ENCODE measurements around the gene TXNRD2. TPM values are rescaled to one million over a fixed set of nuclear protein-coding genes. Genes with fewer than 3 reads are reported as not detected.

The TXNRD2 gene
- total RNA-seq, 1 experiment from 2014 or later: 7.0 TPM

DNA sequence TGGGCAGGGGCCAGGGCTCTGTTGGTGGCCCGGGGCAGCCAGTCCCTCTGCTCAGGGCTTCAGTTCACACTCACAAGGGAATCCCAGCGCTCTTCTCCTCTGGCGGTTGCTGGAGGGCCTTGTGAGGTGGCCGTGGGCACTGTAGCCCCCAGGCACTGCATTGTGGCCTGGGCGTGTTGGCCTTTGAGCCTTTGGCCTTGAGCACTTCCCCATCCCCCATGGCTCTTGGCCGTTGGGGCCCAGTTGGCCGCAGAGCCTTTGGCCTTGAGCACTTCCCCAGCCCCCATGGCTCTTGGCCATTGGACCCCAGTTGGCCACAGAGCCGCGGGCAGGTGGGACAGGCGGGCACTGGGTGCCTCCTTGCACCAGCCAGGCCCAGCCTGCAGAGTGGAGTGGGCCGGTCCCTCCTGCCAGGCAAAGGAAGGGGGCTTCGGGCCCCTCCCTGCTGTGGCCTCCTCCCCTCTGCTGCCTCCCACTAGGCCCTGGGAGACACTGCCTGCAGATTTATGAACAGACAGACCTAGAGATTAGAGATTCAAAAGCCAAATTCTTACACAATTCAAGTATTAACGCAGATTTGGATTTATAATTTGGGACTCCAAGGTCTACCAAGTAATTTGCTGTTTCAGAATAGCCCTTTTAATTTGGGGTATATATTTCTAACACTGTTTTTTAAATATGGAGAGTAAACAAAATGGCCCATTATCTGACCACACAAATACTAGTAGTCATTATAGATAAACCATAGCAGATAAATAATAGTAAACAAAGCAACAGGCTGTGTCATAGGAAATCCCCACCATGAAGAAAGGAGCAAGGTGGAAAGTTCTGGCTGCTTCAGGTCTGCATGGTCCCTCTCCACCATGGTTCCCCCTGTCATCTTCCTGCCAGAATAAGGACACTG is 18.2 kb upstream of the TXNRD2 start:
- H3K9me2 ChIP-seq (replicated peaks; ENCODE audit: insufficient read depth, low read length): no peaks in the 10 kb centered on the region
- H3K27ac ChIP-seq (ENCODE audit: low read length): no peak overlapping the region
- DNase-seq: no peak
- no peak overlapping the region for H3K9ac ChIP-seq (ENCODE audit: low read length)
- no peak overlapping the region for H3K4me3 ChIP-seq (ENCODE audit: low read length)
- no peak overlapping the region for H2AFZ ChIP-seq (ENCODE audit: low read length)
- no peaks in the 10 kb centered on the region for H3K9me3 ChIP-seq (ENCODE audit: low read length)
- peaks cover under 1% of the 10 kb centered on the region; the same call in 1 of the 2 replicates for H3K79me2 ChIP-seq (ENCODE audit: low read length)
- peaks cover 14% of the 10 kb centered on the region for H3K4me1 ChIP-seq (ENCODE audit: low read length)
- H4K20me1 ChIP-seq (ENCODE audit: insufficient read depth, low read depth, low read length): peaks cover 12% of the 10 kb centered on the region
- no peaks in the 10 kb centered on the region for H3K27me3 ChIP-seq (ENCODE audit: low read length)
- no peak overlapping the region for H3K4me2 ChIP-seq (ENCODE audit: low read depth, low read length, poor library complexity, severe bottlenecking)
- H3K36me3 ChIP-seq (ENCODE audit: insufficient read depth, low read length): peaks cover 10% of the 10 kb centered on the region

DNA sequence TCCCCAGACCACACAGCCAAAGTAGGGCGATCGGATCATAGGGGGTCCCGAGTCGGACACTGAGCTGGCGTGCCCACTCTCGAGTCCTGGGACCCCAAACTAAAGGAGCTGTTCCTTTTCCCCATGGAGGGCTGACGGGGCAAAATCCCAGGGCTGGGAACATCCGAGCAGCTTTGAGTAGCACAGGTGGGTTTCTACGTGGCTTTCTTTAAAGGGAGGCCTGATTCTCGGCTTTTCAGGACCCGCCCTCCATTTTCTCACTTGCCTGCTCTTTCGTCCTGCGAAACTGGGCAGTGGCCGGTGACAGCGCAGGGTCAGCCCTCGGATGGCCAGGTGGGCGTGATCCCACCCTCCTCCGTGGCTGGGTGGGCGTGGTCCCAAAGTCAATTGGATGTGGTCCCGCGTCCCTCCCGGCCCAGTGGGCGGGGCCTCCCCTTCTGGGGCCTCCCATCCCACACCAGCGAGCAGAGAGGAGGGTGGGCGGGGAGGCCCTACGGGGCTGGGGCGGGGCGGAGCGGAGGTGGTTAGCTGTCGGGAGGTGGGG is 17.5 kb upstream of the TXNRD2 start:
- DNase-seq: peak; percentile 80
- H4K20me1 ChIP-seq (ENCODE audit: insufficient read depth, low read depth, low read length): peaks cover 17% of the 10 kb centered on the region
- no peaks in the 10 kb centered on the region for H3K27me3 ChIP-seq (ENCODE audit: low read length)
- H3K9me3 ChIP-seq (ENCODE audit: low read length): no peaks in the 10 kb centered on the region
- no peaks in the 10 kb centered on the region for H3K9me2 ChIP-seq (replicated peaks; ENCODE audit: insufficient read depth, low read length)
- H3K9ac ChIP-seq (ENCODE audit: low read length): no peak overlapping the region
- H3K79me2 ChIP-seq (ENCODE audit: low read length): peaks cover 4% of the 10 kb centered on the region; the same call in 1 of the 2 replicates
- no peak overlapping the region for H3K4me3 ChIP-seq (ENCODE audit: low read length)
- H3K36me3 ChIP-seq (ENCODE audit: insufficient read depth, low read length): peaks cover 12% of the 10 kb centered on the region
- H3K4me2 ChIP-seq (ENCODE audit: low read depth, low read length, poor library complexity, severe bottlenecking): no peak overlapping the region
- no peak overlapping the region for H3K27ac ChIP-seq (ENCODE audit: low read length)
- H2AFZ ChIP-seq (ENCODE audit: low read length): no peak overlapping the region
- peaks cover 14% of the 10 kb centered on the region for H3K4me1 ChIP-seq (ENCODE audit: low read length)

DNA sequence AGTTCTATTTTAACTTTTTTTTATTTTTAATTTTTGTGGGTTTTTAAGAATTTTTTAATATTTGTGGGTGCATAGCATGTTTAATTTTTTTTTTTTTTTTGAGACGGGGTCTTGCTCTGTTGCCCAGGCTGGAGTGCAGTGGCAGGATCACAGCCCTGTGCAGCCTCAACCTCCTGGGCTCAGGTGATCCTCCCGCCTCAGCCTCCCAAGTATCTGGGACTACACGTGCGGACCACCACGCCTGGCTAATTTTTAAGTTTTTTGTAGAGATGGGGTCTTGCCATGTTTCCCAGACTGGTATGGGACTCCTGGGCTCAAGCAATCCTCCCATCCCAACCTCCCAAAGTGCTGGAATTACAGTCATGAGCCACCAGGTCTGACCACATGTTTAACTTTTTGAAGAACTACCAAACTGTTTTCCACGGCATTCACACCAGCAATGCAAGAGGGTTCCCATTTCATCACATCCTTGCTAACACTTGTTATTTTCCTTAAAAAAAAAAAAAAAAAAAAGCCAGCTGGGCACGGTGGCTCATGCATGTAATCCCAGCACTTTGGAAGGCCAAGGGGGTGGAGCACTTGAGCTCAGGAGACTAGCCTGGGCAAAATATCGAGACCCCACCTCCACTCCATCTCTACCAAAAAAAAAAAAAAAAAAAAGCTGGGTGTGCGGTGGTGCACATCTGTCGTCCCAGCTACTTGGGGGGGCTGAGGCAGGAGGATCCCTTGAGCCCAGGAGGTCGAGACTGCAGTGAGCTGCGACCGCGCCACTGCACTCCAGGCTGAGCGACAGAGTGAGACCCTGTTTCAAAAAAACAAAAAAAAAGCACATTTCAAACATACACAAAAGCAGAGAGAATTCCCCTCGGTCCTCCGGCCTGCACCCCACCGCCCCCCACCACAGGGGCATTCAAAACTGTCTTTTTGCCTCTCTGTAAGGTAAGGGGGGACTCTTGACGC is 16.7 kb upstream of the TXNRD2 start:
- H3K9ac ChIP-seq (ENCODE audit: low read length): no peak overlapping the region
- H3K4me2 ChIP-seq (ENCODE audit: low read depth, low read length, poor library complexity, severe bottlenecking): no peak overlapping the region
- no peak overlapping the region for H3K4me3 ChIP-seq (ENCODE audit: low read length)
- H3K36me3 ChIP-seq (ENCODE audit: insufficient read depth, low read length): peaks cover 10% of the 10 kb centered on the region
- H3K27ac ChIP-seq (ENCODE audit: low read length): no peak overlapping the region
- H3K9me2 ChIP-seq (replicated peaks; ENCODE audit: insufficient read depth, low read length): no peaks in the 10 kb centered on the region
- peaks cover 4% of the 10 kb centered on the region; the same call in 1 of the 2 replicates for H3K79me2 ChIP-seq (ENCODE audit: low read length)
- no peak for DNase-seq
- H3K4me1 ChIP-seq (ENCODE audit: low read length): peaks cover 19% of the 10 kb centered on the region
- no peaks in the 10 kb centered on the region for H3K27me3 ChIP-seq (ENCODE audit: low read length)
- peaks cover 20% of the 10 kb centered on the region for H4K20me1 ChIP-seq (ENCODE audit: insufficient read depth, low read depth, low read length)
- H3K9me3 ChIP-seq (ENCODE audit: low read length): no peaks in the 10 kb centered on the region
- no peak overlapping the region for H2AFZ ChIP-seq (ENCODE audit: low read length)

DNA sequence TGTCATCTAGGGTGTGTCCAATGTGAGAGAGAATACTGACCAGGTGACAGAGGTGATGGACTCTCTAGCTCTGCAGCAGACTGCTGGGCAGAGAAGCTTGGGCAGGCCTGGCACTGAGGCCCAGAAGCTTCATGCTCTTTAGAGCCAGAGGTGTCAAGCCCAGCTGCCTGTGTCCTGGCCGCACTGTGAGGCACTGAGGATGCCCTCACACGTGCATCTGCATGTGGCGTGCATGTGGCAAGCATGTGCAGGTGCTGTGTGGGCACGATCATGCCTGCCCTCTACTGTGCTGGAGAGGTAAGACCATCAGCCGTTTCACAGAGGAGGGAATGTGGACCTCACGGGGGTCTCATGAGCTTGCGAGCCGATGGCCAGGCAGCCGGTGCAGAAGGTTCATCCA is 15.8 kb upstream of the TXNRD2 start:
- Histone ChIP-seq H3K4me3 (ENCODE audit: low read length) (no peak overlapping the region), H3K27ac (ENCODE audit: low read length) (no peak overlapping the region), H3K9ac (ENCODE audit: low read length) (no peak overlapping the region), H4K20me1 (ENCODE audit: insufficient read depth, low read depth, low read length) (peaks cover 17% of the 10 kb centered on the region), H3K4me1 (ENCODE audit: low read length) (peaks cover 17% of the 10 kb centered on the region), H3K9me2 (replicated peaks; ENCODE audit: insufficient read depth, low read length) (no peaks in the 10 kb centered on the region), H3K4me2 (ENCODE audit: low read depth, low read length, poor library complexity, severe bottlenecking) (no peak overlapping the region), H3K79me2 (ENCODE audit: low read length) (peaks cover 4% of the 10 kb centered on the region; the same call in 1 of the 2 replicates), H2AFZ (ENCODE audit: low read length) (no peak overlapping the region), H3K27me3 (ENCODE audit: low read length) (no peaks in the 10 kb centered on the region), H3K9me3 (ENCODE audit: low read length) (no peaks in the 10 kb centered on the region), H3K36me3 (ENCODE audit: insufficient read depth, low read length) (0 out of 2 replicates have a peak, but pooled peaks cover 2% of the 10 kb centered on the region)
- no peak for DNase-seq

DNA sequence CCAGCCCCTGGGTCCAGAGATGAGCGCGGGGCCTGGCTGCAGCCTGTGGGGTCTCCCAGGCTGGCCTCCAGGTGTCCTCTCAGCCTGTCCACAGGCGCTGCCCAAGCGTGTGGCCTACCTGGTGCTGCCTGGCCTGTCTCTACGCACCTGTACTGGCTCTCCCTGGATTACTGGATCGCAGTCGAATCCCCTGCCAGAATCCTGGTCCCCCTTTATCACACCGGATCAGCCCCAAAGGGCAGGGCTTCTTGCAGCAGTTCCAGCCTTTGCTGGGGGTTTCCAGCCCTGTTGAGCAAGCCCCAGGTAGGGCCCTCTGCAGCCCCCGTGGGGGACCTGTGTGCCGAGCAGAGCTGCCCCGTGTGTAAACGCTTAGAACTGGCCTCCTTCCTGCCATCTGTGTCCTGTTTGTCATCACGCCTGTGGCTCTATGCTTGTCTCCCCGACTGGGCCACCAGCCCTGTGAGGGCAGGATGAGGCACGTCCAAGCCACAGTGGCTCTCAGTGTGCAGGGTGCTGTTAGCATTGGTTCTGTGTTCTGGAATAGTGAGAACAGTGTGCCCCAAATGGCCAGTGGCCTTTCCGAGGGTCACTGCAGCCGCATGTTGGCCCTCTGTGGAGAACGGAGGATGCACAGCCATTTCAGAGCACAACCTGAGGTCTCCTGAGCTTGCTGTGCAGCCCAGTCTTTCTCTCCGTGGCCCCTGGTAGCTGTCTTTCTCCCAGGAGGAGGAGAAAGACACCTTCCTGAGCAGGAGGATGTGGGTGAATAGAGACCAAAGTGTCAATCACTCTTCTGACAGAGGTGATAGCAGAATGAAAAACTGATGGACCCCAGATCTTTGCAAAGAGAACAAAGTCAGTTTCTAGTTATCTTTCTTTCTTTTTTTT is 13.9 kb upstream of the TXNRD2 start:
- DNase-seq: no peak
- H3K27ac ChIP-seq (ENCODE audit: low read length): no peak overlapping the region

DNA sequence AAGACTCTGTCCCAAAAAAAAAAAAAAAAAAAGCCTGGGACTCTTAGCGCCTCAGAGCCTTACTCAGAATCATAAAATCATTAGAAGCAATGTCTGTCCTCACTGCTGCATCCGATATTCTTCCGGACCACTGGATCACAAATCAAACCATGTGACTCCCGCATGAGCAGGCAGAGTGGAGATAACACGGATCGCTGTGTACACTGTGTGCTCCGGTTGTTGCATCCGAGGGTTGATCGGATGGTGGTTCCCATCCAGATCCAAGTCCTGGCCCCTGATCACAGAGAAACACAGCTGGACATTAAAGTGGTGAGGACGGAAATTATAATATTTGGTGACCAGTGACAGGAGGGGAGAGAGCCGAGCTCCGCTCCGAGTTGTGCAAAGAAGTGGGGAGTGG is 9.7 kb upstream of the TXNRD2 start:
- peaks cover 15% of the 10 kb centered on the region; the same call in 1 of the 2 replicates for H4K20me1 ChIP-seq (ENCODE audit: insufficient read depth, low read depth, low read length)
- no peak overlapping the region for H3K9ac ChIP-seq (ENCODE audit: low read length)

More for the DNA sequence above, 13.9 kb upstream of the TXNRD2 start:
- Histone ChIP-seq H3K4me3 (ENCODE audit: low read length) (no peak overlapping the region), H3K9me3 (ENCODE audit: low read length) (no peaks in the 10 kb centered on the region), H3K9ac (ENCODE audit: low read length) (no peak overlapping the region), H3K4me1 (ENCODE audit: low read length) (peaks cover 11% of the 10 kb centered on the region), H3K36me3 (ENCODE audit: insufficient read depth, low read length) (peaks cover 6% of the 10 kb centered on the region; the same call in 1 of the 2 replicates), H3K27me3 (ENCODE audit: low read length) (no peaks in the 10 kb centered on the region), H3K4me2 (ENCODE audit: low read depth, low read length, poor library complexity, severe bottlenecking) (no peak overlapping the region), H3K9me2 (replicated peaks; ENCODE audit: insufficient read depth, low read length) (no peaks in the 10 kb centered on the region), H4K20me1 (ENCODE audit: insufficient read depth, low read depth, low read length) (peaks cover 18% of the 10 kb centered on the region), H2AFZ (ENCODE audit: low read length) (no peak overlapping the region), H3K79me2 (ENCODE audit: low read length) (peaks cover 7% of the 10 kb centered on the region)

DNA sequence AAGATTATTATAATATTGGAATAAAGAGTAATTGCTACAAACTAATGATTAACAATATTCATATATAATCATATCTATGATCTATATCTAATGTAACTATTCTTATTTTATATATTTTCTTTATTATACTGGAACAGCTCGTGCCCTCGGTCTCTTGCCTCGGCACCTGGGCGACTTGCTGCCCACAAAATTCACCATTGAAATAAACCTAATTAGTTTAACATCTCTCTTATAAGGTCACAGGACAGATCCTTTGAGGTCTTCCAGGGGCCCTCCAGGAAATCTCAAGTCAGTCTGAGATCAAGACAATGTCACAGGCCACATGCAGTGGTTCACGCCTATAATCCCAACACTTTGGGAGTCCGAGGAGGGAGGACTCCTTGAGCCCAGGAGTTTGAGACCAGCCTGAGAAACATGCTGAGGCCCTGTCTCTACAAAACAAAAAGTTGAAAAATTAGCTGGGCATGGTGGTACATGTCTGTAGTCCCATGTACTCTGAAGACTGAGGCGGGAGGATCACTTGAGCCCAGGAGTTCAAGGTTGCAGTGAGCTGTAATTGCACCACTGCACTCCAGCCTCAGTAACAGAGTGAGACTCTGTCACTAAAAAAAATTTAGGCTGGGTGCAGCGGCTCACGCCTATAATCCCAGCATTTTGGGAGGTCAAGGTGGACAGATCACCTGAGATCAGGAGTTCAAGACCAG is 6.6 kb upstream of the TXNRD2 start:
- H3K9me3 ChIP-seq (ENCODE audit: low read length): no peaks in the 10 kb centered on the region
- no peak overlapping the region for H2AFZ ChIP-seq (ENCODE audit: low read length)
- no peak for DNase-seq
- peaks cover 62% of the 10 kb centered on the region for H3K79me2 ChIP-seq (ENCODE audit: low read length)
- H3K9ac ChIP-seq (ENCODE audit: low read length): no peak overlapping the region
- no peak overlapping the region for H3K4me2 ChIP-seq (ENCODE audit: low read depth, low read length, poor library complexity, severe bottlenecking)
- H4K20me1 ChIP-seq (ENCODE audit: insufficient read depth, low read depth, low read length): 0 out of 2 replicates have a peak, but pooled peaks cover 6% of the 10 kb centered on the region
- H3K4me3 ChIP-seq (ENCODE audit: low read length): no peak overlapping the region
- H3K27ac ChIP-seq (ENCODE audit: low read length): no peak overlapping the region
- no peaks in the 10 kb centered on the region for H3K27me3 ChIP-seq (ENCODE audit: low read length)
- H3K36me3 ChIP-seq (ENCODE audit: insufficient read depth, low read length): peaks cover 18% of the 10 kb centered on the region; the same call in 1 of the 2 replicates
- H3K9me2 ChIP-seq (replicated peaks; ENCODE audit: insufficient read depth, low read length): no peaks in the 10 kb centered on the region
- H3K4me1 ChIP-seq (ENCODE audit: low read length): peaks cover 17% of the 10 kb centered on the region

More for the DNA sequence above, 9.7 kb upstream of the TXNRD2 start:
- no peaks in the 10 kb centered on the region for H3K9me3 ChIP-seq (ENCODE audit: low read length)
- no peaks in the 10 kb centered on the region for H3K9me2 ChIP-seq (replicated peaks; ENCODE audit: insufficient read depth, low read length)
- no peaks in the 10 kb centered on the region for H3K27me3 ChIP-seq (ENCODE audit: low read length)
- H2AFZ ChIP-seq (ENCODE audit: low read length): no peak overlapping the region
- no peak overlapping the region for H3K4me2 ChIP-seq (ENCODE audit: low read depth, low read length, poor library complexity, severe bottlenecking)
- H3K27ac ChIP-seq (ENCODE audit: low read length): no peak overlapping the region
- H3K4me3 ChIP-seq (ENCODE audit: low read length): no peak overlapping the region
- peaks cover 41% of the 10 kb centered on the region for H3K79me2 ChIP-seq (ENCODE audit: low read length)
- no peak for DNase-seq
- peaks cover 9% of the 10 kb centered on the region for H3K4me1 ChIP-seq (ENCODE audit: low read length)
- H3K36me3 ChIP-seq (ENCODE audit: insufficient read depth, low read length): peaks cover 20% of the 10 kb centered on the region; the same call in 1 of the 2 replicates

Data from Karpas-422 (cell line).